Hepatocyte (in vitro differentiated cells): ENCODE results near the gene KDM2A.

ENCODE experiments used
- EZH2 ChIP-seq: fragments of 200-600 bp; sonication (generic); IDR thresholded peaks from 2 replicates; pipeline ENCODE4 v1.6.1; 2016; ENCODE audit warnings: antibody characterized with exemption, mild to moderate bottlenecking, borderline replicate concordance
- EZH2phosphoT487 ChIP-seq: fragments of 200-600 bp; sonication (generic); IDR thresholded peaks from one replicate; pipeline ENCODE4 v1.6.1; 2018; ENCODE audit warnings: antibody characterized with exemption, mild to moderate bottlenecking, low read depth, moderate library complexity; ENCODE audit not compliant: unreplicated experiment, severe bottlenecking
- TF ChIP-seq, protein P1 (sequence below): fragments of 200-600 bp; sonication (generic); IDR thresholded peaks from 2 replicates; pipeline ENCODE4 v1.5.1; 2016; ENCODE audit warnings: antibody characterized with exemption, mild to moderate bottlenecking; ENCODE audit not compliant: poor library complexity

DNA sequence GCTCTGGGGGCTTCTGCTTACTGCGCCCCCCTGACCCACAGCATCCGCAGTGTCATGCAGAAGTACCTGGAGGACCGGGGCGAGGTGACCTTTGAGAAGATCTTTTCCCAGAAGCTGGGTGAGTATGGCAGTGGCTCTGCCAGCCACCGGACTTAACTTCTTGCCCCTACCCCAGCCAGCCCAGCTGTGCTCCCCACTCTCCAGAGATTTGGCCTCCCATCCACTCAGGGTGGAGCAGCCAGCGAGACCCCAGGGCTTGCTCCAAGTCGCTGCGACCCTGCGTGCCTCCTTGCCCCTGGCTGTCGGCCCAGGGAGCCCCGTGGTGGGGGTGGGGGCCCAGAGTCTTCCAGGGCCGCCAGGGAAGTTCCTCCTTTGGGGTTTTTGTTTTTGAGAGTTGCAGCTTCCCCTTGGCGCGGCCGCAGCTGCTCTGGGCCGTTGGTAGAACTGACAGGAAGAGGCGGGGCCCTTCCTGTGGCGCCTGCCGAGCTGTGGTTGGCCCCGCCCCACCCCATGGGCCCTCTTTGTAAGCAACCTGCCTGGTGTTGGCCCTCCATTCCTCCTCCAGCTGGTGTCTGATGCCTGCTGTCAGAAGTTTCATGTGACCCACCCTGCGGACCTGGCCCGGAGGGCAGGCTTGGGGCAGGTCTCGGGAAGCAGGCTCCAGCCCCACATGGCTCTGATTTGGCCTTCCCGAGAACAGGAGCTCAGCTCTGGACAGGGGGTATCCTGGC is 158.3 kb downstream of the KDM2A start:
- TF ChIP-seq, protein P1, sequence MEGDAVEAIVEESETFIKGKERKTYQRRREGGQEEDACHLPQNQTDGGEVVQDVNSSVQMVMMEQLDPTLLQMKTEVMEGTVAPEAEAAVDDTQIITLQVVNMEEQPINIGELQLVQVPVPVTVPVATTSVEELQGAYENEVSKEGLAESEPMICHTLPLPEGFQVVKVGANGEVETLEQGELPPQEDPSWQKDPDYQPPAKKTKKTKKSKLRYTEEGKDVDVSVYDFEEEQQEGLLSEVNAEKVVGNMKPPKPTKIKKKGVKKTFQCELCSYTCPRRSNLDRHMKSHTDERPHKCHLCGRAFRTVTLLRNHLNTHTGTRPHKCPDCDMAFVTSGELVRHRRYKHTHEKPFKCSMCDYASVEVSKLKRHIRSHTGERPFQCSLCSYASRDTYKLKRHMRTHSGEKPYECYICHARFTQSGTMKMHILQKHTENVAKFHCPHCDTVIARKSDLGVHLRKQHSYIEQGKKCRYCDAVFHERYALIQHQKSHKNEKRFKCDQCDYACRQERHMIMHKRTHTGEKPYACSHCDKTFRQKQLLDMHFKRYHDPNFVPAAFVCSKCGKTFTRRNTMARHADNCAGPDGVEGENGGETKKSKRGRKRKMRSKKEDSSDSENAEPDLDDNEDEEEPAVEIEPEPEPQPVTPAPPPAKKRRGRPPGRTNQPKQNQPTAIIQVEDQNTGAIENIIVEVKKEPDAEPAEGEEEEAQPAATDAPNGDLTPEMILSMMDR = no peak
- TF ChIP-seq EZH2 (no peak), EZH2phosphoT487 (no peak)
